Lower lobe of right lung (tissue), 2 donors: ENCODE measurements around the gene ATP6V1A. TPM values are rescaled to one million over a fixed set of nuclear protein-coding genes. Genes with fewer than 3 reads are reported as not detected.

Experiments
- ATAC-seq, 2 donors: fragments of 200-7000 bp; cut with Tn5 transposase; one replicate each; pipeline ENCODE4 v1.9.1; 2020 to 2022; ENCODE audit warnings: mild to moderate bottlenecking in 2 of 2, moderate library complexity in 2 of 2
- DNase-seq: peaks from one replicate; pipeline ENCODE4 v3.0.0-alpha.2; 2020
- H3K27ac ChIP-seq: fragments of 200-600 bp; one replicate; pipeline ENCODE4 v1.8.0; 2022
- H3K27me3 ChIP-seq: fragments of 200-600 bp; one replicate; pipeline ENCODE4 v1.8.0; 2022; ENCODE audit warnings: low read depth
- H3K36me3 ChIP-seq: fragments of 200-600 bp; one replicate; pipeline ENCODE4 v1.8.0; 2022; ENCODE audit warnings: mild to moderate bottlenecking
- H3K4me1 ChIP-seq: fragments of 200-600 bp; one replicate; pipeline ENCODE4 v1.8.0; 2022
- H3K4me3 ChIP-seq: fragments of 200-600 bp; one replicate; pipeline ENCODE4 v1.8.0; 2022; ENCODE audit warnings: mild to moderate bottlenecking
- H3K9me3 ChIP-seq: fragments of 200-600 bp; one replicate; pipeline ENCODE4 v1.8.0; 2022
- CTCF ChIP-seq: fragments of 200-600 bp; IDR thresholded peaks from one replicate; pipeline ENCODE4 v1.8.0; 2022; ENCODE audit warnings: antibody characterized with exemption, mild to moderate bottlenecking
- intact Hi-C: fragments of 100-400 bp; cut with DNase I; formaldehyde crosslinking; loops from one replicate; pipeline ENCODE4 v1.11.0; 2022
- total RNA-seq: library from RNA; stranded (reverse); fragmentation: NEBNext Ultra II Directional; extraction: Animal tissue kit (Norgen Biotek cat#: 25700); gene quantifications from one replicate; pipeline ENCODE4 v1.2.1, GENCODE V29; 2021
- donor health status: DM: no; HTN: yes; CAD: no; lungs with severe emphysema.

ATP6V1A gene
- total RNA-seq, 1 donor from 2014 or later, result 104 TPM

GRCh38 chr3:113747283-113748046 is 630 bp downstream of the ATP6V1A start:
- DNase-seq (no peak), ATAC-seq (no peak)
- no peak for TF ChIP-seq CTCF
- H3K9me3 ChIP-seq, result no peaks in the 10 kb centered on the region
- peak overlapping the region; percentile 83 for H3K4me3 ChIP-seq
- peaks cover 47% of the 10 kb centered on the region for H3K4me1 ChIP-seq
- intact Hi-C loops, result no loop called here
- H3K27ac ChIP-seq, result peak overlapping the region; percentile 99
- no peaks in the 10 kb centered on the region for H3K27me3 ChIP-seq
- no peaks in the 10 kb centered on the region for H3K36me3 ChIP-seq

- DNase-seq, result no peak
- intact Hi-C loops, result no loop called here
- no peak for TF ChIP-seq CTCF
- no peaks in the 10 kb centered on the region for H3K27me3 ChIP-seq
- peaks cover 23% of the 10 kb centered on the region for H3K4me1 ChIP-seq
- no peak overlapping the region for H3K4me3 ChIP-seq
- ATAC-seq, result no peak
- H3K36me3 ChIP-seq, result no peaks in the 10 kb centered on the region
- H3K9me3 ChIP-seq, result no peaks in the 10 kb centered on the region
- no peak overlapping the region for H3K27ac ChIP-seq
Observed at GRCh38 chr3:113751141-113751540, 4.3 kb downstream of the ATP6V1A start.

GRCh38 chr3:113753376-113753985 is 6.6 kb downstream of the ATP6V1A start:
- Histone ChIP-seq H3K4me3 (no peak overlapping the region), H3K27me3 (no peaks in the 10 kb centered on the region), H3K27ac (no peak overlapping the region), H3K4me1 (peaks cover 13% of the 10 kb centered on the region), H3K36me3 (no peaks in the 10 kb centered on the region), H3K9me3 (no peaks in the 10 kb centered on the region)
- TF ChIP-seq CTCF, result no peak
- intact Hi-C loops, result no loop called here
- ATAC-seq (no peak), DNase-seq (no peak)

GRCh38 chr3:113754494-113755159 is 7.8 kb downstream of the ATP6V1A start:
- Histone ChIP-seq H3K27ac (no peak overlapping the region), H3K9me3 (no peaks in the 10 kb centered on the region), H3K4me1 (peaks cover 4% of the 10 kb centered on the region), H3K36me3 (no peaks in the 10 kb centered on the region), H3K4me3 (no peak overlapping the region), H3K27me3 (no peaks in the 10 kb centered on the region)
- no peak for TF ChIP-seq CTCF
- intact Hi-C loops, result no loop called here
- no peak for ATAC-seq
- DNase-seq, result no peak

- Histone ChIP-seq H3K27ac (no peak overlapping the region), H3K4me1 (no peaks in the 10 kb centered on the region), H3K36me3 (no peaks in the 10 kb centered on the region), H3K27me3 (no peaks in the 10 kb centered on the region), H3K9me3 (no peaks in the 10 kb centered on the region), H3K4me3 (no peak overlapping the region)
- no peak for TF ChIP-seq CTCF
- ATAC-seq (no peak), DNase-seq (no peak)
- intact Hi-C loops, result no loop called here
Observed at GRCh38 chr3:113758389-113759024, 11.7 kb downstream of the ATP6V1A start.
